Hepatocyte (in vitro differentiated cells): ENCODE data around the gene GMEB2.

Source experiments
- CTCF ChIP-seq: fragments of 200-600 bp; sonication (generic); IDR thresholded peaks from 2 replicates; pipeline ENCODE4 v1.5.1; 2016; ENCODE audit warnings: antibody characterized with exemption, mild to moderate bottlenecking; ENCODE audit not compliant: poor library complexity
- EZH2 ChIP-seq: fragments of 200-600 bp; sonication (generic); IDR thresholded peaks from 2 replicates; pipeline ENCODE4 v1.6.1; 2016; ENCODE audit warnings: antibody characterized with exemption, mild to moderate bottlenecking, borderline replicate concordance

GRCh38 chr20:63657260-63657936 lies 30.5 kb upstream of the GMEB2 start:
- no peak for TF ChIP-seq EZH2
- TF ChIP-seq CTCF = no peak
